HG03108 (cell line): ENCODE data around the gene USP10.

ENCODE experiments used
- ATAC-seq: cut with Tn5 transposase; IDR thresholded peaks from one replicate; pipeline ENCODE4 v1.9.1; 2021; ENCODE audit warnings: moderate library complexity; ENCODE audit not compliant: unreplicated experiment

The USP10 gene

GRCh38 chr16:84768061-84768807, 68.4 kb downstream of the USP10 start:
- ATAC-seq = no peak

GRCh38 chr16:84768808-84769197, 69.0 kb downstream of the USP10 start:
- ATAC-seq = no peak

- no peak for ATAC-seq
Measured at GRCh38 chr16:84769416-84769815, 69.6 kb downstream of the USP10 start.

DNA sequence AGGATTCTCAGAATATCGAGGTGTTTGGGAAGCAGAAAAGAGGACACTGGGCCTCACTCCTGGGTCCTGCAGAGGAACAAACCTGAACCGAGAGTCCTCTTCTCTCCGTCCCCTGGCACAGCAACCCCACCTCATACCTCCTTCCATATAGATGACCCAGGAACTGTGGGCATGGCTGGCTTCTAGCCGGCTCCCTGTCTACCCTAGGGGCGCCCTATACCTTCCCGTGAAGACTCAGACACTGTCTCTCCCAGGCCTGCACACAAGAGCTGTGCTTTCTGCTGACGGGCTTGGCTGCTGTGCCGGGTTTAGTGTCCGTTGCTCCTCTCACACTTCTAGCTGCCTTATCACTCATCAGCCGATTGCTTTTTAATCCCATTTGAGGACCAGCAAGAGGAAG, 73.5 kb downstream of the USP10 start:
- ATAC-seq = no peak

- no peak for ATAC-seq
Measured at GRCh38 chr16:84774810-84775209, 75.0 kb downstream of the USP10 start.

- no peak for ATAC-seq
Measured at GRCh38 chr16:84775262-84775810, 75.5 kb downstream of the USP10 start.

GRCh38 chr16:84777435-84777834, 77.6 kb downstream of the USP10 start:
- no peak for ATAC-seq

DNA sequence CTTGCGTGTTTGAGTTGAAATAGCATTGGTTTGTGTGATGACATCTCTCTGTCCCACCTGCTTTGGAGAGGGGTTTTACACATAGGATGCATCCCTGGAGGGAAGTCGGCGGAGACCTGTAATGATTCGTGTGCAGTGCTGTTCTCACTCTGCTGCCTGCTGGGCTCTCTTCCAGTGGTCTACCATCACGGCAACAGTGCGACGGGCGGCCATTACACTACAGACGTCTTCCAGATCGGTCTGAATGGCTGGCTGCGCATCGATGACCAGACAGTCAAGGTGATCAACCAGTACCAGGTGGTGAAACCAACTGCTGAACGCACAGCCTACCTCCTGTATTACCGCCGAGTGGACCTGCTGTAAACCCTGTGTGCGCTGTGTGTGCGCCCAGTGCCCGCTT, 78.9 kb downstream of the USP10 start:
- no peak for ATAC-seq

- no peak for ATAC-seq
Measured at GRCh38 chr16:84780063-84780462, 80.3 kb downstream of the USP10 start.

DNA sequence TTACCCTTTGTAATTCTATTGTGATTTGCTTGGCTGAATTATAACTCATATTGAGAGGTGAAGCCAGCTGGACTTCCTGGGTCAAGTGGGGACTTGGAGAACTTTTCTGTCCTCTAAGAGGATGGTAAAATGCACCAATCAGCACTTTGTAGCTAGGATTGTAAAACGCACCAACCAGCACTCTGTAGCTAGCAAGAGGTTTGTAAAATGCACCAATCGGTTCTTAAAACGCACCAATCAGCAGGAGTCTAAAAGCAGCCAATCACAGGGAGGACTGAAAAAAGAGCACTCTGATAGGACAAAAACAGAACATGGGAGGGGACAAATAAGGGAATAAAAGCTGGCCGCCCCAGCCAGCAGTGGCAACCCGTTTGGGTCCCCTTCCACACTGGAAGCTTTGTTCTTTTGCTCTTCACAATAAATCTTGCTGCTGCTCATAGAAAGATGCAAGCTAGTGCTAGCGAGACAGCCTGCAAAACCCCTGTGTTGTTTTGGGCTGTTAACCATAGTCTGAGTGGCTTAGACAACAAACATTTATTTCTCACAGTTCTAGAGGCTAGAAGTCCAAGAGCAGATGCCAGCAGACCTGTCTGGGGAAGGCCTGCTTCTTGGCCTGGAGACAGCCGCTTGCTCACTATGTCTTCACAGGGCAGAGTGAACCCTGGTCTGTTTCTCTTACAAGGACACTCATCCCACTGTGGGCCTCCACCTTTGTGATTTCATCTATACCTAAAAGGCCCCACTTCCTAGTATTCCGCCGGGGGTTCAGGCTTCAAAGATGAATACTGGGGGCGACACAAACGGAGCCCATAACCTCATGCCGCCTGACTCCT, 81.0 kb downstream of the USP10 start:
- no peak for ATAC-seq

DNA sequence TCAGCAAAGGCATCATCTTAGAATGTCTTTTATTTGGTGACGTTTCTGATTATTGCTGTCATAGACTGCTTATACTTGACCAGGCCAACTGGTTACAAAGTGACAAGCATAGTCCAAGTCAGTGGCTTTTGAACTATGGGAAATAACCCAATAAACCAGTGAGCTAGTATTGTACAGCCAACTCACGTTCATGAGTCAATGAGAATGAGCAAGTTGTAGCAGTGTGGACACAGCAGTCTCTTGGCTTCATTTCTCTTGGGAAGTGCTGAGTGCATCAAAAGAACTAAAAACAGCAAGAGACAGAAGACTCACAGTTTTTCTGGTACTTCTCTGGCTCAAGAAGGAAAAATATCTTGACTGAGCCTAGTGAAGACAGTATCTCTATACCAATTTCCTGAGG, 83.0 kb downstream of the USP10 start:
- ATAC-seq = no peak

DNA sequence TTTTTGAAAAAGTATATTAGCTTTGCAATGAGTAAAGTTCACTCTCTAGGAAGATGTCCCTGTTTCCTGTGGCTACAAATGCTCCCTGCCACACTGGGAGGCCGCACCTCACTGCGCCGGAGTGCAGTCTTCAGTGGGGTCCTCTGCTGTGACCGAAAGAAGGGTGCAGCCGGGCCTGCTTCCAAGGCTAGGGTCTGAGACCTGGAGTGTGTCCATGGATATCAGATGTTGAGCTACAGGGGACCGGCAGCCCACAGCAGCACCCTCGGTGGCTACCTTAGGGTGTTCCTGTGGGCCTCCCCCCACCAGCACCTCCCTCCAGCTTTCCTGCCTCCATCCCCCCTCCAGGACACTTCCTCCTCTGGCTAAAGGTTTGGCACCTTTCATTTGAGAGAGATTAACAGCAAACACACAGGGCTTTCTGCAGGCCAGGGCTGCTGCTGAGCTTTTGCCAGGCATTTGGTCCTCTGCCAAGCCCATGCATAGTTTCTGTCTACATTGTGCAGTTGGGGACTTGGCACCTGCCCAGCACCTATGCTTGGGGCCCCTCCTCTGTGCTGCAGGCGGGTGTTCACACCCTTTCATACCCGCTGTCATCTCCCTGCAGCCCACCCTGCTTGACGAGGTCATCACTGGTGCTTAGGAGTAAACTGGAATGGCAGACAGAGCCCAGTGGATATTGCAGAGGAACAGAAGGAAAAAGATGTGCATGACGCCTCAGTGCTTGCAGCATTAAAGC, 86.2 kb downstream of the USP10 start:
- no peak for ATAC-seq

GRCh38 chr16:84786605-84787262, 86.9 kb downstream of the USP10 start:
- ATAC-seq = no peak

- no peak for ATAC-seq
Measured at GRCh38 chr16:84787263-84787622, 87.4 kb downstream of the USP10 start.

- ATAC-seq = no peak
Measured at GRCh38 chr16:84788920-84789391, 89.2 kb downstream of the USP10 start.

DNA sequence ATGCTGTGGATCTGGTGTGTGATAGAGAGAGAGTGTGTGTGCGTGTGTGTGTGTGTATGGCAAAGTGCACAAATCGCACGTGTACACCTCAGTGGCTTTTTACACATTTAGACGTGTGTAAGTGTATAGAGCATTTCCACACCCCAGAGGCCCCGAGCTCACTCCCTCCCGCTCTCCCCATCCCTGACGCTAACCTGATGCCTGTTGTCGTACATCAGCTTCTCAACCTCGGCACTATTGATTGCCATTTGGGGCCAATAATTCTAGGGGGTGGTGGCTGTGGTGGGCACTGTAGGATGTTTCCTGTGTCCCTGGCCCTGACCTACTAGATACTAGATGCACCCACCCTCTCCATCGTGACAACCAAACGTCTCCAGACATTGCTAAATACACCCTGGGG, 89.6 kb downstream of the USP10 start:
- ATAC-seq = no peak

DNA sequence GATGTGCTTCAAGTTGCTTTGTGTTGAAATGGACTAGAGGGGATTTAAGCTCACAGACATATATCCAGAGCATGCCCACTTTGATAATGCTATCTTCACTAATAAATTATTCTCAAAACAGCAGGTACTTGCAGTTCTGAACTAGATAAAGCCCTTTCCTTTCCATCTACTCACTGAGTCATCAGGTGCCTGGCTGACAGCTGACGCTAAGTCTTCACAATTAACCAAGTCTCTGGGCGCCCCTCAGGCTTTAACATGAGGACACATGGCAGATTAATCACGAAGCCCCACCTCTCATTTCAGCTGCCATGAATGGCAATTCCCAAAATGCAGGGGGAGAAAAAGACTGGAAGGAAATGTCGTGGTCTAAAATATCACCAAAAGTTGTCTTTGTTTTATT, 90.5 kb downstream of the USP10 start:
- no peak for ATAC-seq

DNA sequence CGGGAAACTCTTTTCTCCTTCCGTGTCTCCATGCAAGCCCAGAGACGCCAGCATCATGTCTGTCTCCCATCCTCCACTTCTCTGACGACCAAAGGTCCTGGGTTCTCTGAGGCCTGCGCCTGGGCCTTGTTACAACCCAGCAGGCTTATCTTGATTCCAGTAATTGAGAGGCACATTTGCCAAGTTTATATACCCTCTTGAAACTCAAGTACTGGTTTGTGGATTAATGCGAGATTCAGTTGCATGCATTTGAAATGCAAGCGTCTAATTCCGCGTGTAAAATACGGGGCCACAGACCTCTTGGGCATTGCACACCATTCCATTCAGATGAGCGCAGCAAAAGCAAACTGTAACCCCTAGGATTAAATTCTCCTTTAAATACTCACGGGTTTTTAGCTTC, 91.3 kb downstream of the USP10 start:
- no peak for ATAC-seq

GRCh38 chr16:84791501-84791900, 91.7 kb downstream of the USP10 start:
- no peak for ATAC-seq

- no peak for ATAC-seq
Measured at GRCh38 chr16:84794186-84794585, 94.4 kb downstream of the USP10 start.

DNA sequence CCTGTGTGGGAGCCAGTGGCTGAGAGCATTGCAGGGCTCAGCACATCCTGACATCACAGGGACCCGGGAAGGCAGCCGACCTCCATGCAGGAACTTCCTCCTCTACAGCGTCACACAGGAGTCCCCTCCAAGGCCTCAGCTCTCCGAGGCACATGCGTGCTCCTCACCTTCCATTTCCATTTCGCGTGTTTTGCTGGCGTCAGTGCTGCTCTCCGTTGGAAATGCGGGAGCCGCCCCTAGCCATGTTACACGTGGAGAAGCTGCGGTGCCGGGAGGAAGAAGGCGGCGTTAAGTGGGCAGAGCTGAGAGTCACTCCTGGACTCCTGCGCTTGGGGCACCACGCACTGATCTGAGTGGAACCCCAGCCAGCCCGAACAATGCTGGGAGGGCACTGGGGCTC, 94.8 kb downstream of the USP10 start:
- ATAC-seq = no peak
